H1 (cell line): ENCODE measurements around the gene CD200R1L. TPM values are rescaled to one million over a fixed set of nuclear protein-coding genes. Genes with fewer than 3 reads are reported as not detected.

ENCODE experiments used
- CTCF ChIA-PET: fragments of 300-600 bp; sonication (Branson Sonifier 250); formaldehyde crosslinking; loops from one replicate; lab custom pipeline; 2021; ENCODE audit not compliant: partially characterized antibody; lab: Charles Lee
- POLR2A ChIA-PET: fragments of 300-600 bp; sonication (Branson Sonifier 250); formaldehyde crosslinking; loops from one replicate; lab custom pipeline; 2021; ENCODE audit warnings: inconsistent platforms; ENCODE audit not compliant: partially characterized antibody; lab: Charles Lee
- DNase-seq, 2 experiments: peaks; one replicate each; pipeline versions ENCODE4 v3.0.0 to v3.0.0-alpha.2; 2010 to 2022; ENCODE audit warnings: low spot score in 2 of 2, low read depth in 1 of 2, mixed read lengths in 1 of 2
- FAIRE-seq: peaks from 2 replicates; lab custom pipeline; 2011; peaks lifted over from hg19 to GRCh38; lab: Jason Lieb, UNC
- H2AFZ ChIP-seq: 2 replicates; pipeline ENCODE4 v1.8.1; 2012; ENCODE audit warnings: low read length, inconsistent platforms
- H2AK5ac ChIP-seq: 2 replicates; pipeline ENCODE4 v1.6.1; 2013; ENCODE audit warnings: low read depth, low read length
- H2BK120ac ChIP-seq: replicated peaks from 2 replicates; pipeline ENCODE3; 2013; ENCODE audit warnings: low read depth, low read length, inconsistent platforms
- H2BK12ac ChIP-seq: 2 replicates; pipeline ENCODE4 v1.6.1; 2013; ENCODE audit warnings: low read depth, low read length
- H2BK15ac ChIP-seq: 2 replicates; pipeline ENCODE4 v1.6.1; 2013; ENCODE audit warnings: low read length
- H2BK20ac ChIP-seq: 2 replicates; pipeline ENCODE4 v1.6.1; 2013; ENCODE audit warnings: low read length
- H2BK5ac ChIP-seq: 2 replicates; pipeline ENCODE4 v1.6.1; 2013; ENCODE audit warnings: low read depth, low read length
- H3K14ac ChIP-seq: 2 replicates; pipeline ENCODE4 v1.6.1; 2013; ENCODE audit warnings: inconsistent platforms; ENCODE audit not compliant: insufficient read length
- H3K18ac ChIP-seq: 2 replicates; pipeline ENCODE4 v1.6.1; 2013; ENCODE audit warnings: low read length; ENCODE audit errors: extremely low read depth
- H3K23ac ChIP-seq: 2 replicates; pipeline ENCODE4 v1.6.1; 2013; ENCODE audit warnings: inconsistent platforms; ENCODE audit not compliant: insufficient read length
- H3K23me2 ChIP-seq: 2 replicates; pipeline ENCODE4 v1.6.1; 2013; ENCODE audit warnings: low read depth, low read length
- H3K27ac ChIP-seq: 2 replicates; pipeline ENCODE4 v1.6.1; 2011; ENCODE audit warnings: low read depth, low read length, inconsistent platforms
- H3K27me3 ChIP-seq, 4 experiments: replicated peaks in 1 of 4; 1 replicate in 1 of 4; 2 replicates in 3 of 4; pipeline versions ENCODE4 v1.6.1 to v1.8.1; 2011 to 2013; ENCODE audit warnings: low read length in 3 of 4, mild to moderate bottlenecking in 3 of 4, inconsistent platforms in 2 of 4, mixed read lengths in 2 of 4, moderate library complexity in 1 of 4; ENCODE audit not compliant: control insufficient read depth in 3 of 4, insufficient read depth in 3 of 4; ENCODE audit errors: extremely low read depth in 1 of 4
- H3K36me3 ChIP-seq, 4 experiments: 2 replicates each; pipeline versions ENCODE4 v1.6.1 to v1.8.1; 2011 to 2013; ENCODE audit warnings: mild to moderate bottlenecking in 4 of 4, low read length in 3 of 4, moderate library complexity in 2 of 4, control low read depth in 1 of 4, inconsistent platforms in 1 of 4; ENCODE audit not compliant: insufficient read depth in 4 of 4, control insufficient read depth in 2 of 4
- H3K4ac ChIP-seq: replicated peaks from 2 replicates; pipeline ENCODE3; 2013; ENCODE audit warnings: low read length, low read depth, mixed read lengths, inconsistent platforms; ENCODE audit not compliant: insufficient read length
- H3K4me1 ChIP-seq, 4 experiments: replicated peaks in 1 of 4; 1 replicate in 1 of 4; 2 replicates in 3 of 4; pipeline versions ENCODE4 v1.6.1 to v1.8.1; 2011 to 2013; ENCODE audit warnings: low read length in 3 of 4, inconsistent platforms in 2 of 4, mixed read lengths in 1 of 4; ENCODE audit not compliant: insufficient read depth in 4 of 4, control insufficient read depth in 3 of 4
- H3K4me2 ChIP-seq, 2 experiments: 2 replicates each; pipeline versions ENCODE4 v1.6.1 to v1.8.1; 2011 to 2013; ENCODE audit warnings: low read depth in 2 of 2, low read length in 2 of 2, control low read depth in 1 of 2, inconsistent platforms in 1 of 2, mild to moderate bottlenecking in 1 of 2; ENCODE audit not compliant: insufficient read depth in 1 of 2
- H3K4me3 ChIP-seq, 4 experiments: fragments of 200-600, 300-600 bp in 1 of 4; sonication (generic), shearing (Covaris generic), sonication (Bioruptor Twin) in 1 of 4; 2 replicates each; pipeline versions ENCODE4 v1.5.1 to v1.8.1; 2011 to 2016; ENCODE audit warnings: low read length in 4 of 4, low read depth in 3 of 4, control low read depth in 2 of 4, inconsistent platforms in 2 of 4, mild to moderate bottlenecking in 2 of 4, mixed read lengths in 1 of 4, moderate library complexity in 1 of 4; ENCODE audit not compliant: insufficient read depth in 2 of 4; ENCODE audit errors: extremely low read depth in 1 of 4
- H3K56ac ChIP-seq: replicated peaks from 2 replicates; pipeline ENCODE3; 2013; ENCODE audit warnings: low read depth, mild to moderate bottlenecking, mixed read lengths, low read length, inconsistent platforms; ENCODE audit not compliant: insufficient read length
- H3K79me1 ChIP-seq: 2 replicates; pipeline ENCODE4 v1.6.1; 2013; ENCODE audit warnings: low read depth, low read length, control low read depth
- H3K79me2 ChIP-seq, 2 experiments: 2 replicates each; pipeline versions ENCODE4 v1.6.1 to v1.8.1; 2012 to 2013; ENCODE audit warnings: low read length in 2 of 2, mild to moderate bottlenecking in 2 of 2, inconsistent platforms in 1 of 2; ENCODE audit not compliant: insufficient read depth in 2 of 2, control insufficient read depth in 1 of 2
- H3K9ac ChIP-seq, 4 experiments: replicated peaks in 1 of 4; 1 replicate in 1 of 4; 2 replicates in 3 of 4; pipeline versions ENCODE4 v1.6.1 to v1.8.1; 2011 to 2013; ENCODE audit warnings: low read depth in 3 of 4, low read length in 3 of 4, control low read depth in 2 of 4, mild to moderate bottlenecking in 2 of 4, moderate library complexity in 2 of 4, inconsistent platforms in 1 of 4; ENCODE audit errors: extremely low read depth in 1 of 4
- H3K9me3 ChIP-seq, 2 experiments: 2 replicates each; pipeline versions ENCODE4 v1.6.1 to v1.8.1; 2012 to 2013; ENCODE audit warnings: mild to moderate bottlenecking in 2 of 2, moderate library complexity in 2 of 2, control low read depth in 1 of 2, inconsistent platforms in 1 of 2, low read depth in 1 of 2, low read length in 1 of 2, mixed read lengths in 1 of 2; ENCODE audit not compliant: insufficient read depth in 2 of 2
- H4K20me1 ChIP-seq, 2 experiments: replicated peaks in 1 of 2; 2 replicates each; pipeline versions ENCODE3 to v1.8.1; 2011 to 2013; ENCODE audit warnings: inconsistent platforms in 2 of 2, low read length in 2 of 2, mild to moderate bottlenecking in 1 of 2; ENCODE audit not compliant: insufficient read depth in 2 of 2, control insufficient read depth in 1 of 2
- H4K5ac ChIP-seq: 2 replicates; pipeline ENCODE4 v1.6.1; 2013; ENCODE audit warnings: low read length, low read depth, mixed read lengths, inconsistent platforms; ENCODE audit not compliant: insufficient read length
- H4K8ac ChIP-seq: 2 replicates; pipeline ENCODE4 v1.8.0; 2013; ENCODE audit warnings: mild to moderate bottlenecking, moderate library complexity, low read length, inconsistent platforms; ENCODE audit not compliant: insufficient read depth; ENCODE audit errors: extremely low read depth
- H4K91ac ChIP-seq: replicated peaks from 2 replicates; pipeline ENCODE3; 2013; ENCODE audit warnings: low read length, mixed read lengths, inconsistent platforms; ENCODE audit not compliant: insufficient read length
- BACH1 ChIP-seq: IDR thresholded peaks from 2 replicates; pipeline ENCODE4 v1.6.1; 2012; ENCODE audit warnings: low read length, improper control_type of control experiment
- BRCA1 ChIP-seq: IDR thresholded peaks from 2 replicates; pipeline ENCODE4 v1.6.1; 2012; ENCODE audit warnings: low read depth, low read length, improper control_type of control experiment
- CEBPB ChIP-seq: IDR thresholded peaks from 2 replicates; pipeline ENCODE4 v1.6.1; 2012; ENCODE audit warnings: low read depth, low read length
- CHD1 ChIP-seq: IDR thresholded peaks from 2 replicates; pipeline ENCODE4 v1.6.1; 2012; ENCODE audit warnings: low read depth, low read length, improper control_type of control experiment
- CREB1 ChIP-seq: IDR thresholded peaks from 2 replicates; pipeline ENCODE4 v1.6.1; 2012; ENCODE audit warnings: inconsistent platforms
- E2F6 ChIP-seq: IDR thresholded peaks from 2 replicates; pipeline ENCODE4 v1.6.1; 2012; ENCODE audit warnings: inconsistent platforms
- GABPA ChIP-seq: IDR thresholded peaks from 2 replicates; pipeline ENCODE4 v1.6.1; 2011; ENCODE audit warnings: mild to moderate bottlenecking, low read length, moderate library complexity, borderline replicate concordance; ENCODE audit not compliant: insufficient read depth
- JUN ChIP-seq: IDR thresholded peaks from 2 replicates; pipeline ENCODE4 v1.6.1; 2011; ENCODE audit warnings: low read depth, mild to moderate bottlenecking, improper control_type of control experiment, low read length
- NRF1 ChIP-seq: IDR thresholded peaks from 2 replicates; pipeline ENCODE4 v1.6.1; 2011; ENCODE audit warnings: mild to moderate bottlenecking, low read depth, low read length, improper control_type of control experiment
- RAD21 ChIP-seq, 2 experiments: IDR thresholded peaks in 1 of 2; conservative IDR thresholded peaks in 1 of 2; 2 replicates each; pipeline ENCODE4 v1.6.1; 2011; ENCODE audit warnings: low read depth in 2 of 2, low read length in 2 of 2, improper control_type of control experiment in 1 of 2, inconsistent platforms in 1 of 2, mild to moderate bottlenecking in 1 of 2, moderate library complexity in 1 of 2
- SUZ12 ChIP-seq: fragments of 200-600 bp; sonication (generic); IDR thresholded peaks from 2 replicates; pipeline ENCODE4 v1.6.1; 2012; ENCODE audit warnings: mild to moderate bottlenecking, inconsistent platforms, low read length, moderate library complexity, mixed read lengths
- TAF7 ChIP-seq: optimal IDR thresholded peaks from 2 replicates; pipeline ENCODE3; 2011; ENCODE audit warnings: low read depth, mild to moderate bottlenecking, inconsistent platforms, low read length, moderate library complexity, borderline replicate concordance
- TBP ChIP-seq: IDR thresholded peaks from 2 replicates; pipeline ENCODE4 v1.6.1; 2011; ENCODE audit warnings: low read depth, low read length, improper control_type of control experiment
- TEAD4 ChIP-seq: IDR thresholded peaks from 2 replicates; pipeline ENCODE4 v1.6.1; 2012; ENCODE audit warnings: low read depth, low read length, inconsistent platforms, mixed read lengths
- WGBS, 2 experiments: shearing (Covaris generic) in 1 of 2; methylation state at CpG; one replicate each; pipeline versions ENCODE4 v1.1.6 to v1.1.7; 2013 to 2015; ENCODE audit warnings: low lambda C conversion rate in 2 of 2, mixed read lengths in 2 of 2, inconsistent platforms in 1 of 2, low coverage in 1 of 2, missing lambda C conversion rate in 1 of 2; ENCODE audit not compliant: insufficient replicate concordance in 2 of 2, insufficient coverage in 1 of 2, insufficient read length in 1 of 2; ENCODE audit errors: extremely low coverage in 1 of 2, missing lambda C conversion rate in 1 of 2; 5-methylcytosine and 5-hydroxymethylcytosine counted together
- polyA plus RNA-seq, 7 experiments: library from polyadenylated mRNA; depleted of rRNA in 3 of 7; stranded (reverse) in 5 of 7; unstranded in 2 of 7; fragments of >200 nt in 5 of 7; fragments of 200-250 nt in 2 of 7; gene quantifications; 1 replicate in 5 of 7; 2 replicates in 1 of 7; 4 replicates in 1 of 7; pipeline versions ENCODE4 v1.2.1 to v1.2.3, GENCODE V29; 2011 to 2013; ENCODE audit warnings: missing spikeins in 2 of 7, mixed read lengths in 2 of 7
- total RNA-seq: library from RNA; stranded (reverse); fragmentation: NEBNext Ultra II Directional; extraction: Animal tissue kit (Norgen Biotek cat#: 25700); gene quantifications from 2 replicates; pipeline ENCODE4 v1.2.1, GENCODE V29; 2021

CD200R1L gene
- total and polyA plus RNA-seq, 2 of the 8 experiments (the other 6 are each of a cell fraction or from before 2014, with no cell fraction given) = not detected

- H2BK20ac ChIP-seq = no peak overlapping the region
- no peak overlapping the region for H2BK120ac ChIP-seq
- H2AFZ ChIP-seq = no peak overlapping the region
- no peaks in the 10 kb centered on the region for H3K36me3 ChIP-seq
- no peaks in the 10 kb centered on the region for H3K79me2 ChIP-seq
- no peaks in the 10 kb centered on the region for H3K27me3 ChIP-seq
- H2BK12ac ChIP-seq = no peak overlapping the region
- no peak overlapping the region for H4K8ac ChIP-seq
- H3K18ac ChIP-seq = no peak overlapping the region
- H3K4me3 ChIP-seq = no peak overlapping the region
- WGBS, 2 experiments = 100% methylated on average over 1 of the region's 1 CpG; no CpG with 5 or more reads in 1 of the 2 experiments
- H4K91ac ChIP-seq = no peak overlapping the region
- ChIA-PET POLR2A (no interaction called here), CTCF (interaction anchor here (1.0 to 1.6 kb wide), 2 partner anchors 82 to 175 kb away, joined by 3 to 4 read pairs; no protein-coding TSS in a partner anchor)
- H2AK5ac ChIP-seq = no peak overlapping the region
- H3K56ac ChIP-seq = no peak overlapping the region
- H3K4ac ChIP-seq = no peak overlapping the region
- H3K4me2 ChIP-seq = no peak overlapping the region
- H3K9ac ChIP-seq = no peak overlapping the region
- no peaks in the 10 kb centered on the region for H3K79me1 ChIP-seq
- H3K27ac ChIP-seq = no peak overlapping the region
- no peak overlapping the region for H2BK15ac ChIP-seq
- H3K9me3 ChIP-seq = 0 out of 4 replicates have a peak, but pooled peaks cover 0 to 3% of the 10 kb centered on the region in 2 experiments
- no peak for FAIRE-seq
- no peak overlapping the region for H4K5ac ChIP-seq
- H2BK5ac ChIP-seq = no peak overlapping the region
- no peak for TF ChIP-seq CHD1
- no peak for TF ChIP-seq CREB1
- no peak for TF ChIP-seq TEAD4
- TF ChIP-seq SUZ12 = no peak
- no peak for TF ChIP-seq BACH1
- no peak for TF ChIP-seq JUN
- TF ChIP-seq TAF7 = no peak
- TF ChIP-seq NRF1 = no peak
- TF ChIP-seq BRCA1 = no peak
- no peak for TF ChIP-seq CEBPB
- TF ChIP-seq TBP = no peak
- no peak for TF ChIP-seq E2F6
- TF ChIP-seq RAD21 (IDR thresholded peaks at IDR 0.05 in 1 of 2, conservative IDR thresholded peaks at IDR 0.05 in 1 of 2; ENCODE audit: low read depth in 2 of 2, low read length in 2 of 2) = no peak
- no peak for TF ChIP-seq GABPA
- TF ChIP-seq, all 59 proteins: peak for 0
- DNase-seq = no peak
- no peak overlapping the region for H3K14ac ChIP-seq
- H3K23ac ChIP-seq = no peak overlapping the region
- H3K23me2 ChIP-seq = no peaks in the 10 kb centered on the region
- no peaks in the 10 kb centered on the region for H3K4me1 ChIP-seq
- no peaks in the 10 kb centered on the region for H4K20me1 ChIP-seq
Observed at GRCh38 chr3:112818289-112818688, 28.4 kb downstream of the CD200R1L start.
